ENCODE data around the gene RAB11A.

The RAB11A gene

GRCh38 chr15:65937054-65937453 is 67.8 kb downstream of the RAB11A start:
- no peak for DNase-seq (ENCODE audit: low read depth)
- no peak overlapping the region for H3K4me3 ChIP-seq (ENCODE audit: low read depth, low read length)
- no peak for TF ChIP-seq CTCF (IDR thresholded peaks at IDR 0.05; ENCODE audit: insufficient read depth, low read depth, low read length, missing control alignments)

GRCh38 chr15:65937476-65937875 is 68.2 kb downstream of the RAB11A start:
- no peak overlapping the region for H3K4me3 ChIP-seq (ENCODE audit: low read depth, low read length)
- no peak for TF ChIP-seq CTCF (IDR thresholded peaks at IDR 0.05; ENCODE audit: insufficient read depth, low read depth, low read length, missing control alignments)
- no peak for DNase-seq (ENCODE audit: low read depth)

- no peak for TF ChIP-seq CTCF (IDR thresholded peaks at IDR 0.05; ENCODE audit: insufficient read depth, low read depth, low read length, missing control alignments)
- H3K4me3 ChIP-seq (ENCODE audit: low read depth, low read length): no peak overlapping the region
These were observed 69.3 kb downstream of the RAB11A start for GRCh38 chr15:65938604-65939003.

GRCh38 chr15:65939901-65940617 is 70.8 kb downstream of the RAB11A start:
- TF ChIP-seq CTCF (IDR thresholded peaks at IDR 0.05; ENCODE audit: insufficient read depth, low read depth, low read length, missing control alignments): no peak
- H3K4me3 ChIP-seq (ENCODE audit: low read depth, low read length): no peak overlapping the region
- no peak for DNase-seq (ENCODE audit: low read depth)

More at GRCh38 chr15:65938604-65939003, 69.3 kb downstream of the RAB11A start:
- DNase-seq (ENCODE audit: low read depth): no peak

GRCh38 chr15:65940618-65940909 is 71.3 kb downstream of the RAB11A start:
- no peak overlapping the region for H3K4me3 ChIP-seq (ENCODE audit: low read depth, low read length)
- no peak for TF ChIP-seq CTCF (IDR thresholded peaks at IDR 0.05; ENCODE audit: insufficient read depth, low read depth, low read length, missing control alignments)
- DNase-seq (ENCODE audit: low read depth): no peak

All from GM12865 (cell line).